DMS153 treated with DMSO at 0.1 percent for 48 hours (cell line): ENCODE data around the gene PEX19.

Experiments used
- DNase-seq: peaks from one replicate; lab custom pipeline; 2025; ENCODE audit not compliant: unreplicated experiment; lab: John Stamatoyannopoulos, UW

PEX19 gene

DNA sequence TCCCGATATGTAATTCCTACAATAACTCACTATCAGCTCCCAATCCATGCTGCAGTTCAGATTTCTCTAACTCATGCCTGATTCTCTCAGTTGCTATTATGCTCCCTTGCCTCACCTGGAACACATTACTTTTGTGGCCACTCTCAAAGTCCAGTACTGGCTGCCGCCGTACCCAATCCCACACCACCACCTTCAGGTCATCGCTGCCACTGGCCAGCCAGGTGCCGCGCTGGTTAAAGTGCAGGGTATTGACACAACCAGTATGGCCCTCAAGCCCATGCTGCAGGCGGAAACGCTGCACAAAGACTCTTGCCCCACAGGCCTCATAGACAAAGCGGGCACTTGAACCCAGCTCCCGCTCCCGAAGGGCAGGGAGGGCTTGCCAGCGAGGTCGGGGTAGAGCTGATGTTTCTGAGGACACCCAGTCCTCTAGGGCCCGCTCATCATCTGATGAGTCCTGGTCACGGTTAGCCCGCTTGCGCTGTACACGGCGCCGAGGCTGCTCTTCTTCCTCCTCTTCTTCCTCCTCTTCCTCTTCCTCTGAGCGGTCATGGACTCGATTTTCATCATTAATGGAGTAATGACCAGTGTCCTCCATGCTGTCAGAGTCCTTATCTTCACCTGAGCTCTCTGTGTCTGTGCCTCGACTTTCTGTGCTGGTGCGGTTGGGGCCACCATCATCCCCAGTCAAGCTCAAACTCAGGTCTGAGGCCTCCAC is 45.2 kb downstream of the PEX19 start:
- DNase-seq: no peak

DNA sequence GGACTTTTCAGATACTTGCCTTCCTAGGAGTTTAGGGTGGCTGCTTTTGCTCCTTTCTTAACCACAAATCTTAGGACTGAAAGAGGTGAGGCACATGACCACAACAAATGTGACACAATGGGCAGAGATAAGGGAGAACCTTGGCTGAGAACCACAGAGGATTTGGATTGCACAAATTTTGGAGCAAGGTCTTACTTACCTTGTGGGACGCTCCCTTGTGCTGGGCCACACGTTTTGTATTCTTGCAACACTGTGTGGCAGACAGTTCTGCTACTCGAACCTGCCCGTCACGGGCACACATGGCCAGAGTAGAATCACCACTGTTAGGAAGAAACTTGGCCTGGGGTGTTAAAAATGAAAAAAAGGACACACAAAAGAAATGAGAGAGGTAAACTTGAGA is 46.5 kb downstream of the PEX19 start:
- no peak for DNase-seq

DNA sequence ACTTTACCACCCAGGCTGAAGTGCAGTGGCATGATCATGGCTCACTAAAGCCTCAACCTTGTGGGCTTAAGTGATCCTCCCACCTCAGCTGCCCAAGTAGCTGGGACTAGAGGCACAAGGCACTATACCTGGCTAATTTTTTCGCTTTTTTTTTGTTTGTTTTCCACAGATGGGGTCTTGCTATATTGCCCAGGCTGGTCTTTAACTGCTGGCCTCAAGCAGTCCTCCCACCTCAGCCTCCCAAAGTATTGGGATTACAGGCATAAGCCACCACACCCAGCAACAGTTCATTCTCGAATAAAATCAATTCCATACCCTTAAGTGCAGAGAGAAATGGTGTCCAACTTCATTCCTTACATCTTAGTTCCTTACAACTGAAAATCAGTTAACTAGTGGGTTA is 47.4 kb downstream of the PEX19 start:
- no peak for DNase-seq

DNA sequence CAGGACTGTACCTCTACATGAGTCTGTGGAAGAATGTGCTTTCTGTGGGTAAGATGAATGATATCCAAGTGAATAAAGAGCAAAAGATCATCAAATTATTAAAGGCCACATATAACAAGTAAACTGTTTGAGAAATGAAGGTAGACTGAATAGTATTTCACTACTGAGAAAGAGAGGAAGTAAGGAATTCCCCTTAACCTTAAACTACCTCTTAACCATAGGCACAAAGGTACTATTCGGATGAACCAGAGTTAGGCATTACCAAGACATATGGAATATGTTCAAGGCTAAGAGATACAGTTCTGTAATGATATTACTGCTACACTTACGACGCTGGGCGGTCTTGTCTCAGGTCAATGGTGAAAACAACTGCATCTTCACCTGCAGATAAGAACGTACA is 48.1 kb downstream of the PEX19 start:
- DNase-seq: no peak

GRCh38 chr1:160232911-160233310 is 52.0 kb downstream of the PEX19 start:
- no peak for DNase-seq

- DNase-seq: no peak
These were observed 56.5 kb downstream of the PEX19 start for GRCh38 chr1:160228431-160228830.

GRCh38 chr1:160227561-160227960 is 57.4 kb downstream of the PEX19 start:
- DNase-seq: no peak

- DNase-seq: no peak
These were observed 57.9 kb downstream of the PEX19 start for GRCh38 chr1:160227034-160227433.
